GM19239 (cell line): ENCODE measurements around the gene CFAP52.

Experiments used
- DNase-seq: peaks from one replicate; pipeline ENCODE4 v3.0.0; 2011; ENCODE audit warnings: low spot score; ENCODE audit not compliant: insufficient read length
- FAIRE-seq: peaks from 2 replicates; lab custom pipeline; 2011; peaks lifted over from hg19 to GRCh38; lab: Jason Lieb, UNC

CFAP52 gene

GRCh38 chr17:9677896-9678295, 101.5 kb downstream of the CFAP52 start:
- FAIRE-seq (no peak), DNase-seq (no peak)

GRCh38 chr17:9684955-9685621, 108.6 kb downstream of the CFAP52 start:
- DNase-seq (no peak), FAIRE-seq (no peak)
